ENCODE results near the gene P2RX6.

Gene P2RX6

DNA sequence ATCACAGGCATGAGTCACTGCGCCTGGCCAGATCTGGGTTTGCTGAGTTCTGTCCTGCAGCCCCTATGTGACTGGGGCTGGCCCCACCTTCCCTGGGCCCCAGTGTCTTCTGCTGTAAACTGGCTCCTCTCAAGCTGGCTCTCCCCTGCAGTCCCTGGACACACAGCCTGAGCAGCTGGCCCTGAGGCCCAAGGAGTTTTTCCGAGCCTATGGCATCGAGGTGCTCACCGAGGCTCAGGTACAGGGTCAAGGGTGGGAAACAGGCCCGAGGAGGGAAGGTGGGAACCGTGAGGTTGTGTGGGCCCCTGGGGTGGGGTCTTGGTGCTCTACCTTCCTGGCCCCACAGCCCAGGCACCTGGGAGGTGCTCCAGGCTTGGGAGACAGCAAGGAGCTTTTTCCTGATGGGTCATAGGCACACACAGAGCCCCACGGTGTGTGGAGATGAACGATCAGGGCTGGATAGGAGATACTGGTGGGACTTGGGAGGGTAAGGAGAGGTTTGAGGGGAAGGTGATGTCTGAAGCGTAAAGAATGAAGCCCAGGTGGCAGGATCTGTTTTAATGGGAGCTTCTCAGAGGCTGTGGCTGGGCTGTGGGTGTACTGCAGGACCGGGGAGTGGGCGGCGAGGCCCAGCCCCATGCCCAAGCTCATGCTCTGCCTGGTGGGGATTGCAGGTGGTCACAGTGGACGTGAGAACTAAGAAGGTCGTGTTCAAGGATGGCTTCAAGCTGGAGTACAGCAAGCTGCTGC, 39.2 kb upstream of the P2RX6 start:
- DNase-seq (ENCODE audit: insufficient read length, low spot score), result no peak
- FAIRE-seq, result no peak
- TF ChIP-seq POLR2A (IDR thresholded peaks at IDR 0.05; ENCODE audit: low read depth, low read length), result no peak

DNA sequence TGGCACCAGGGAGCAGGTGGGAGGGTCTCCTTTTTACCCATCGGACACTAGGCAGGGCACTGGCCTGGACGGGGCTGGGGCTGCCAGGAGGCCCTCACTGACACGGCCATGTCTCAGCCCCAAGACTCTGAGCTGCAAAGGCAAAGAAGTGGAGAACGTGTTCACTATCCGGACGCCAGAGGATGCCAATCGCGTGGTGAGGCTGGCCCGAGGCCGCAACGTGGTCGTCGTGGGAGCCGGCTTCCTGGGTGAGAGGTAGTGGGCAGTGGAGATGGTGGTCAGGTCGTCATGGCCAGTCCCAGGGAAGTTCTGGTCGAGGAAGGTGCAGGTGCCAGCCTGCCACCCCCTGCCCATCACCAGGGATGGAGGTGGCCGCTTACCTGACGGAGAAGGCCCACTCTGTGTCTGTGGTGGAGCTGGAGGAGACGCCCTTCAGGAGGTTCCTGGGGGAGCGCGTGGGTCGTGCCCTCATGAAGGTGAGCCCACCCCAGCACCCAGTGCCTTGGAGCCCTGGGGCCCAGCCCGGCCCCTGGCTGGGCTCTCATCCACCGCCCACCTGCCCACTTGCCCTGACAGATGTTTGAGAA, 38.6 kb upstream of the P2RX6 start:
- DNase-seq (ENCODE audit: insufficient read length, low spot score) (no peak), FAIRE-seq (no peak)
- no peak for TF ChIP-seq POLR2A (IDR thresholded peaks at IDR 0.05; ENCODE audit: low read depth, low read length)

DNA sequence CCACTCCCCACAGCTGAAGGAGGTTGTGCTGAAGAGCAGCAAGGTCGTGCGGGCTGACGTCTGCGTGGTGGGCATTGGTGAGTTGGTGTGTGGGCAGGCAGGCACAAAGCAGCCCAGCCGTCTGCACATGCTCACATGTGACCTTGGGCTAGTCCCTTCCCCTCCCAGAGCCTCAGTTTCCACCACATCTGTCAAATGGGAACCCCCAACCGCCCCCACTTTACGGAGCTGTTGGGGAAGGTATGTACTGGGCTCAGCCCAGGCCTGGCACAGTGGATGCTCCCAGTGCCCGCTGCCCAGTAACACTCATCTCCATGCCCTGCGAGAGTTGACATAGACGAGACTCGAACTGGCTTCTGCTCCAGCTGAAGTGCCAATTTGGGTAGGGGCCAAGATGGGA, 37.9 kb upstream of the P2RX6 start:
- TF ChIP-seq POLR2A (IDR thresholded peaks at IDR 0.05; ENCODE audit: low read depth, low read length), result no peak
- no peak for DNase-seq (ENCODE audit: insufficient read length, low spot score)
- no peak for FAIRE-seq

GRCh38 chr22:20977516-20978170, 37.3 kb upstream of the P2RX6 start:
- no peak for TF ChIP-seq POLR2A (IDR thresholded peaks at IDR 0.05; ENCODE audit: low read depth, low read length)
- FAIRE-seq (no peak), DNase-seq (ENCODE audit: insufficient read length, low spot score) (no peak)

GRCh38 chr22:20978419-20978818, 36.5 kb upstream of the P2RX6 start:
- DNase-seq (ENCODE audit: insufficient read length, low spot score) (no peak), FAIRE-seq (no peak)
- no peak for TF ChIP-seq POLR2A (IDR thresholded peaks at IDR 0.05; ENCODE audit: low read depth, low read length)

DNA sequence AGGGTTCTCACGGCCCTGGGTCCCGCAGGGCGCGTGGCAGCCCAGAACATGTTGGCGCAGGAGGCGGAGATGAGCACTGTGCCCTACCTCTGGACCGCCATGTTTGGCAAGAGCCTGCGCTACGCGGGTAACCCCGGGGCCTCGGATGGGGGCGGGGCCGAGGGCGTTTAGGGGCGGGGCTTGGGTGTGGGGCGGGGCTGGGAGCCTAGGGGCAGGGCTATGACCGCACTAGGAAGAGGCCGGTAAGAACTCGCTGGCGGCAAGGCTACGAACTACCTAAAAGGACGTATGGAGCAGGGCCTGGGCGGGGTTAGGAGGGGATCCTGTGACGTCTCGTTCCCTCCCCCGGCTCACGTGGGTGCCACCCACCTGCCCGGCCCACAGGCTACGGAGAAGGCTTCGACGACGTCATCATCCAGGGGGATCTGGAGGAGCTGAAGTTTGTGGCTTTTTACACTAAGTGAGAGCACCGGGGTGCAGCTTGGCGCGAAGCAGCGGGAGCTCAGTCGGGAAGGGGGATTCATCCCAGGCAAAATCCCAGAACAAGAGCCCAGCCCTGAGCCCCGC, 35.6 kb upstream of the P2RX6 start:
- no peak for TF ChIP-seq POLR2A (IDR thresholded peaks at IDR 0.05; ENCODE audit: low read depth, low read length)
- DNase-seq (ENCODE audit: insufficient read length, low spot score), result no peak
- FAIRE-seq, result no peak

DNA sequence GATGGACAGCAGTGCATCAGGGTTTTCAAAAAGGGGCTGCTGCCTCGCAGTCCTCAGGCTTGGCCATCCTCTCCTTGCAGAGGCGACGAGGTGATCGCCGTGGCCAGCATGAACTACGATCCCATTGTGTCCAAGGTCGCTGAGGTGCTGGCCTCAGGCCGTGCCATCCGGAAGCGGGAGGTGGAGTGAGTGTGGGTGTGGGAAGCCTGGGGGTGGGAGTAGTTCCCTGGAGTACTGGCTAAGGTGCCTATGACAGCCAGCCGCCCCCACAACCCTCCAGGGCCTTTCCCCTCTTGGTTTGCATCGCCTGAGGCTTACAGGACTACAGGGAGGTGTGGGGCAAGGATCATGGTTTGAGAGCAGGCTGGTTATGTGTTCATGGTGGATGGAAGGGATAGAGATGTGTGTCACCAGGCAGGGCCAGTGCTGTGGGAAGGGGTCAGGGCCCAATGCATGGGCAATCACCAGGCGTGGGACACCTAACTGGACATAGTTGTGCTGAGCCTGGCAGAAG, 35.0 kb upstream of the P2RX6 start:
- no peak for TF ChIP-seq POLR2A (IDR thresholded peaks at IDR 0.05; ENCODE audit: low read depth, low read length)
- FAIRE-seq (no peak), DNase-seq (ENCODE audit: insufficient read length, low spot score) (no peak)

GRCh38 chr22:20980523-20980922, 34.4 kb upstream of the P2RX6 start:
- FAIRE-seq (no peak), DNase-seq (ENCODE audit: insufficient read length, low spot score) (no peak)
- TF ChIP-seq POLR2A (IDR thresholded peaks at IDR 0.05; ENCODE audit: low read depth, low read length), result no peak

DNA sequence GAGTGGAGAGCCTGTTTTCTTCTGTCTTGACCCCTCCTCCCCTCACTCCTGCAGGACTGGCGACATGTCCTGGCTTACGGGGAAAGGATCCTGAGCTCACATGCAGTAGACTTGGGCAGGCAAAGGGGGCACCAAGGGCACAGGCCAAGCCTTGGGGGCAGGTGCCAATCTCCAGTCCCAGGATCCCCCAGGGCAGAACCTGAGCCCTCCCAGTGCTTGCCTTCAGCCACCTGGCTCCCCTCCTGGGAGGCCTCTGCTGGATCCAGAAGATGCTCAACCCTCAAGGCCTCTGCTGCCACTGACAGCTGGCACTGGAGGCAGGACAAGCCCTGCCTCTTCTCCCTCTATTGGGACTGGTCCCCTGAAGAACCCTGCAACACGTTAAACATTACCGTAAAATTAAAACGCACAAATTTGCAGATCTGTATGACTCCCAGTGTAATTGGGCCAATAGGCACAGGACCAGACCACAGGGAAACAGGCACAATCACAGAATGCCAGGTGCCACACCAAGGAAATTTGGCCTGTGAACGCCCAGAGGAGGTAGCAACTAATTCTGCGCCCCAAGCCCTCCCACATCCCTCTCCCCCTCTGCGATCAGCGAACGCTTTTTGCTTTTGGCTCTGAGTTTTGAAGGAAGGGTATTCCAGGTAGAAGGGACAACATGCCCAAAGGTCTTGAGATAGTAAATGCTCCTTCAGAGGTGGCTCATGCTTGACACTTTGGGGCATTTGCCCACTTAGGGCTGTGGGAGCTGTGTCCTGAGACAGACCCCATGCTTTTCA, 33.8 kb upstream of the P2RX6 start:
- no peak for TF ChIP-seq POLR2A (IDR thresholded peaks at IDR 0.05; ENCODE audit: low read depth, low read length)
- DNase-seq (ENCODE audit: insufficient read length, low spot score) (no peak), FAIRE-seq (no peak)

- TF ChIP-seq POLR2A (IDR thresholded peaks at IDR 0.05; ENCODE audit: low read depth, low read length), result peak; percentile 79
- FAIRE-seq (no peak), DNase-seq (ENCODE audit: insufficient read length, low spot score) (peak; percentile 53)
Measured at GRCh38 chr22:20981787-20982562, 33.0 kb upstream of the P2RX6 start, which contains the start of gene LZTR1. Gene LZTR1 (plus strand): TSS chr22:20982297. CDS start chr22:20982372, 75 bp downstream.

- DNase-seq (ENCODE audit: insufficient read length, low spot score) (no peak), FAIRE-seq (no peak)
- TF ChIP-seq POLR2A (IDR thresholded peaks at IDR 0.05; ENCODE audit: low read depth, low read length), result no peak
Measured at GRCh38 chr22:20982563-20982882, 32.4 kb upstream of the P2RX6 start.

DNA sequence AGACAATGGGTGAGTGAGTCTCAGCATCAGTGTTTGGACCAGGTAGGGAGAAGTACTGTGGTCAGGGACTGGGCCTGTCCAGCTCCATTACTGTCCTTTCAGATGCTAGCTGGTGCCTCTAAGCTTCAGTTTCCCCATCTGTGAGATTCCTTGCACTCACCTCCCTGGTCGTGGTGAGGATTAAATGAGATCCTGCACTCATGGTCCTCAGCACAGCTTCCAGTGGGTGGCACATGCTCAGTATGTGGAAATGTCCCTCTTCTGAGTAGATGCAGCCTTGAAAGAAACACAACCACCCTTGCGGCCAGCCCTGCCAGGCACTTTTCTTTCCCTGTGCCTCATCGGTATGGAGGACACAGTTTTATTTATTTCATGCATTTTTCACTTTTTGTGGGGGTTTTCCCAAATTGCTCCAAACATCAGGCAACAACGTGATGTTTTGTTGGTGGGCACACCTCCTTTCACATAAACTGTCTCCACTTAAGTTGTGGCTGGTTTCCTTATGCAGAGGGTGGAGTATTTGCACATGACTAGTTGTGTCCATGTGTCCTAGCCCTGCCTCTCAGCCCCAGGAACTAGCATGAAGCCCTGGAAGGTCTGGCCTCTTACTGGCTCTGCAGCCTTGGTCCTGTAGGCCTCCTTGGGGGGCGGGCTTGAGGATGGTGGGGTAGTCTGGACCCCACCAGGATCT, 31.7 kb upstream of the P2RX6 start:
- TF ChIP-seq POLR2A (IDR thresholded peaks at IDR 0.05; ENCODE audit: low read depth, low read length), result no peak
- FAIRE-seq (no peak), DNase-seq (ENCODE audit: insufficient read length, low spot score) (no peak)
